Activated T-cell treated with anti-CD3 and anti-CD28 coated beads, Interleukin-2, amount 50 U/mL, for 4 hours (primary cell): ENCODE data around the gene SDK1. TPM values are rescaled to one million over a fixed set of nuclear protein-coding genes. Genes with fewer than 3 reads are reported as not detected.
A peak's percentile ranks its signal among the peaks of the same experiment; 100 is the strongest.

Experiments
- ATAC-seq, 2 donors: fragments of 200-7000 bp; cut with Tn5 transposase; one replicate each; pipeline ENCODE4 v1.10.0; 2021
- DNase-seq: peaks from one replicate; pipeline ENCODE4 v3.0.0-alpha.2; 2020
- H3K27me3 Mint-ChIP-seq: one replicate; pipeline ENCODE4 v1.8.0; 2021; ENCODE audit warnings: low read depth, mixed read lengths
- H3K36me3 Mint-ChIP-seq: one replicate; pipeline ENCODE4 v1.8.0; 2022; ENCODE audit warnings: mixed read lengths; ENCODE audit not compliant: insufficient read depth
- H3K4me1 Mint-ChIP-seq: one replicate; pipeline ENCODE4 v1.8.0; 2021; ENCODE audit warnings: low read depth, mixed read lengths
- H3K4me3 Mint-ChIP-seq: one replicate; pipeline ENCODE4 v1.8.0; 2021; ENCODE audit warnings: mild to moderate bottlenecking, moderate library complexity, mixed read lengths
- H3K9me3 Mint-ChIP-seq: one replicate; pipeline ENCODE4 v1.8.0; 2021; ENCODE audit warnings: mixed read lengths
- total RNA-seq, 3 donors: library from RNA; stranded (reverse); gene quantifications; one replicate each; pipeline ENCODE4 v1.2.1, GENCODE V29; 2021

Gene SDK1
- total RNA-seq, 3 donors from 2014 or later: 0.05 to 0.79 (median 0.40) TPM

DNA sequence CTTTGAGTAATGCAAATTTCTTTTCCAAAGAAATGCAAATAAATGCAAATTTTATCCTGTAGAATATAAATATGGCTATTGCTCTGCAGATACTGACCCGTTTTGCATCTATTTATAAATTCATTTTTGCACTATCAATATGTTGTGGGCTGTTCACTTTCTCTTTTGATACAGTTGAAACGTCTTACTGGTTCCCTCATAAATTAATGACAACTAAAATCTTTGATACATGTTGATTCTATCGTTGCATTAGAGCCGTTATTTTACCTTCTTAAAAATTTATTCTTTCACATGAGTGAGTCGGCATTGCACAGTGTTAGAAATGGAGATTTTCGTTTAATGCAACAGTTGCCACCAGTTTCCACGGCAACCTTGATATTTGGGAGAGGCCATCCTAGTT is 691.8 kb downstream of the SDK1 start:
- DNase-seq: no peak
- Mint-ChIP-seq H3K27me3 (no peaks in the 10 kb centered on the region), H3K9me3 (no peaks in the 10 kb centered on the region), H3K36me3 (no peaks in the 10 kb centered on the region), H3K4me3 (no peak overlapping the region), H3K4me1 (no peaks in the 10 kb centered on the region)
- ATAC-seq: no peak

DNA sequence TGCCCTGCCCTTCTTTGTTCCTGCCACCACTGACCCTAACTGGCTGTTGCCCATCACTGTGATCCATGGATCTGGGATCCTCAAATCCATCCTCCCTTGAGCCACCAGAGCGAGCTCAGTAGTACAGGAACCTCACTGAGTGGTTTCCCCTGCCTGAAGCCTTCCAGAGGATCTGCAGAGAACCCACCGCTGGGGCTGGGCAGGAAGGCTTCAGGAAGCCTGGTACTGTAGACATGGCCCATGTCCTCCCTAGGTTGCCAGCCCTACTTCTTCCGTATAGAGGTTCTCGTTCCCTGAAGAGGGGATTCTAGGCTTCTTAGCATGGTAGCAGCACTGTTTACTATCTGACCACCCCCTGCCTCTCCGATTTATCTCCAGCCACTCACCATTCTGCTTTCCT is 693.7 kb downstream of the SDK1 start:
- DNase-seq: no peak
- no peak for ATAC-seq
- Mint-ChIP-seq H3K4me1 (no peaks in the 10 kb centered on the region), H3K9me3 (no peaks in the 10 kb centered on the region), H3K36me3 (no peaks in the 10 kb centered on the region), H3K4me3 (no peak overlapping the region), H3K27me3 (no peaks in the 10 kb centered on the region)

DNA sequence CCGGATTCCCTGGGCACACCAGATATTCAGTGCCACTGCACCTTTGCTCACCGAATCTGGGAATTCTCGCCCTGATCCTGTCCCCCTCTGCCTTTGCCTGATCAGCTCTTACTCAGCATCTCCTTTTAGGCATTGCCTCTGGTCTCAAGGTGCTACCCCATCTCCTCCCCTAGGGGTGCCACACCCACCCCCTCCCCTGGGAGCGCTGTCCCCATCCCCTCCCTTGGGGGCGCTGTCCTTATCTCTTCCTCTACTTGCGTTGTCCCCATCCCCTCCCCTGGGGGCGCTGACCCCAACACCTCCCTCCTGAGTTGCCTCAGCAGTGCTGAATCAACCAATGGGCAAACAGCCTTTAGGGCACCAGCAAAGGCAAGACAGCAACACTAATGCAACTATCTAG is 694.1 kb downstream of the SDK1 start:
- Mint-ChIP-seq H3K9me3 (no peaks in the 10 kb centered on the region), H3K36me3 (no peaks in the 10 kb centered on the region), H3K4me3 (no peak overlapping the region), H3K27me3 (no peaks in the 10 kb centered on the region), H3K4me1 (no peaks in the 10 kb centered on the region)
- DNase-seq (no peak), ATAC-seq (peak in 1 of 2 donors; percentile 40)

DNA sequence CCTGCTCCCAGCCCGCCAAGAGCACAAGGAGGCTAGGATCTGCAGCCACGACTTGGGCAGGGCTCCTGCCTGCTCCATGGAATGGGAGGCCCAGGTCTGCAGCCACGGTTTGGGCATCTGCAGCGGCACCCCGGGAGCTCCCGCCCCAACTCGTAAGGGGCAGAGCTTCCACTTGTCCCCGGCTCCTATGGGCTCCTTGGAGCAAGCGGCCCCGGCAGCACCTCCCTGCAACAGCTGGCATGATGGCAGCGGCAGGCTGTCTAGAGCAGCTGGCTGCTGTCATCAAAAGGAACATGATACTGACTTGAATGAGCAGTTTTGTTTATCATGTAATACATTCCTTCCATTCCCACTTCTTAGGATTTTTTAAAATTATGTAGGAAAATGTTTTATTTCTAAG is 697.0 kb downstream of the SDK1 start:
- no peak for ATAC-seq
- Mint-ChIP-seq H3K36me3 (no peaks in the 10 kb centered on the region), H3K27me3 (peaks cover 3% of the 10 kb centered on the region), H3K4me1 (no peaks in the 10 kb centered on the region), H3K4me3 (no peak overlapping the region), H3K9me3 (no peaks in the 10 kb centered on the region)
- DNase-seq: no peak

DNA sequence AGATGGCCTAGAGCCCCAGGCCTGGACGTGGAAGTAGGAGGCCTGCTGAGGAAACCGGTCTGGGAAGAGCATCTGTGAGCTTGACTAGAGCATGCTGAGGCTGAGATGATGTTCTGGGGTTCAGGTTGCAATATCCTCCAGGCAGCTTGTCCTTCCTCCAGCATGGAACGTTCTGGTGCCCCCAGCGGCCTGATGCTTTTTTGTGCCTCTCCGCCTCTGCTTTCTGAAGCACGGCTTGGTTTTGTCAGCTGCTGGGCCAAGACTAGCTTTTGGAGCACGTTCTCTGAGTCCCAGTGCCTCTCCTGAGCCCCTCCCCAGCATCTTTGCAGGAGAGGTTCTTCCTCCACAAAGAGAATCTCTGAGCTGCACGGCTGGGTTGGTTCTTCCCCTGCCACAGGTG is 699.1 kb downstream of the SDK1 start:
- Mint-ChIP-seq H3K27me3 (peaks cover 6% of the 10 kb centered on the region), H3K9me3 (no peaks in the 10 kb centered on the region)

DNA sequence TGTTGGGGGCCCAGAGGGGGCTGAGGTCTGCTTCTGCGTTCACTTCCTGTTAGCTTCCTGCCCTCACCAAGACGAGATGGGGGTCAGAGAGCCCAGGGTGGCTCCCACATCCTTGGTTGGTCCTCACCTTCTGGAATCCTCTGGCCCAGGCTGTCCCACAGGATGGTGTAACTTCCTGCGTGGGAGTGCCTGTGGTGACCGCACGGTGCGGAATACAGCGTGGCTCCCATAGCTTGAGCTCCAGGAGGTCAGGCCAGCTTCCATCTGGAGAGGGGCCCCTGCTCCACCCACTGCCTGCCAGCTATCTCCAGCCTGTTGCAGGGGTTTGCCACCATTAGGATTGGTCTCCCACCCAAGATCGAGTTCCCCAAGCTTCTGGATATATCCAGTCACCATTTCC is 699.9 kb downstream of the SDK1 start:
- no peak overlapping the region for H3K4me3 Mint-ChIP-seq
- H3K36me3 Mint-ChIP-seq: no peaks in the 10 kb centered on the region
- ATAC-seq (no peak), DNase-seq (no peak)
- H3K27me3 Mint-ChIP-seq: peaks cover 8% of the 10 kb centered on the region
- no peaks in the 10 kb centered on the region for H3K9me3 Mint-ChIP-seq
- no peaks in the 10 kb centered on the region for H3K4me1 Mint-ChIP-seq

More for the DNA sequence above, 699.1 kb downstream of the SDK1 start:
- ATAC-seq: no peak
- Mint-ChIP-seq H3K4me1 (no peaks in the 10 kb centered on the region), H3K36me3 (no peaks in the 10 kb centered on the region), H3K4me3 (no peak overlapping the region)
- no peak for DNase-seq

DNA sequence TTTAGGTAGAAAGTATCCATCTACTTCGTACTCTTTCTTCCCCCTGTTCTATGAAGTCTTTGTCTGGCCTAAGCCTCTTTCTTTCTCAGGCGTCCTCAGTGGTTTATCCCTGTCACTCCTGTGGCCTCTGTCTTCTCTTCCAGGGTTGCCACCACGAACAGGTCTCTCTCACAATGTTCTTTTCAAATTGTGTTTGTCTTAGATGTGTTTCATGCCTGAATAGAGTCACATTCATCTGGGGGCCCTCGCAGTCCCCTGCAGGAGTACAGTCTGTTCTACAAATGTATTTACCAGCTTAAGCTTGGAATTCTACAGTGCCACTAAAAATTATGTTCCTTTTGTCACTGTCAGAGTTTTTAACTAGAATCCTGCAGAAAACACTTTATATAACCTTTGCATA is 700.7 kb downstream of the SDK1 start:
- no peak overlapping the region for H3K4me3 Mint-ChIP-seq
- no peaks in the 10 kb centered on the region for H3K9me3 Mint-ChIP-seq
- H3K4me1 Mint-ChIP-seq: no peaks in the 10 kb centered on the region
- peaks cover 8% of the 10 kb centered on the region for H3K27me3 Mint-ChIP-seq
- ATAC-seq (no peak), DNase-seq (no peak)
- no peaks in the 10 kb centered on the region for H3K36me3 Mint-ChIP-seq

DNA sequence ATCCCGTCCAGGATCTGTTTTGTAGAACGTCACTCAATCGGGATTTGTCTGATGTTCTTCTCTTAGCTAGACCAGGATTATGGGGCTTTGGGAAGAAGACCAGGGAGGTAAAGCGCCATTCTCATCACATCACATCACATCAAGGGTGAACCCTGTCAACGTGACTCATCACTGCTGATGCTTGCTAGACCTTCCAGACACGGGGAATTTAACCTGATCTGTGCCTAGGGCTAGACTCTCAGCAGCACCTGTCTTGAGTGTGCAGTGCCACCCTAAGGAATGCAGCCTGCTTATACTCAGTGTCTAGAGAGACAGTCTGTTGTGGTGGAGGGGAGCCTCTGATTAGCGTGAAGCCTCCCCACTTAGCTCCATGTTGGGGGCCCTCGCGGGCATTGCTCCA is 702.5 kb downstream of the SDK1 start:
- Mint-ChIP-seq H3K27me3 (peaks cover 11% of the 10 kb centered on the region), H3K4me1 (no peaks in the 10 kb centered on the region), H3K4me3 (no peak overlapping the region), H3K36me3 (no peaks in the 10 kb centered on the region), H3K9me3 (no peaks in the 10 kb centered on the region)
- ATAC-seq (no peak), DNase-seq (no peak)

DNA sequence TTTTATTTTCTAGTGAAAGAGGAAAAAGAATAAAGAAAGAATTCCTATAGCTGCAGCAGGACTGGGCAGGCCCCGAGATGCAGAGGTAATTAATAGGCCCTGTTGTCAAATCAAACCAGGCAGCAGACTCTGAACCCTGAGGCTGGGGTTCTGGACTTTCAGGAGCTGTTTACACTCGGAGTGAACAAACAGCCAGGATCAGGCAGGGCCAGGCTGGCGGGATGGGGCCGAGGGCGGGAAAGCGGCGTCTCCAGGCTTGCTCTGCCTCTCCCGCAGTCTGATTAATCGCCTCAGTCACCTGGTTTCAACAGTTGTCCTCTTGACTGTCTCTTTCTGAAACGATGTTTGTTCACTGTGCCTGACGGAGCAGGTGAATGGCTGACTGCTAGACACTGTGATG is 705.6 kb downstream of the SDK1 start:
- Mint-ChIP-seq H3K27me3 (peaks cover 13% of the 10 kb centered on the region), H3K4me3 (no peak overlapping the region)

DNA sequence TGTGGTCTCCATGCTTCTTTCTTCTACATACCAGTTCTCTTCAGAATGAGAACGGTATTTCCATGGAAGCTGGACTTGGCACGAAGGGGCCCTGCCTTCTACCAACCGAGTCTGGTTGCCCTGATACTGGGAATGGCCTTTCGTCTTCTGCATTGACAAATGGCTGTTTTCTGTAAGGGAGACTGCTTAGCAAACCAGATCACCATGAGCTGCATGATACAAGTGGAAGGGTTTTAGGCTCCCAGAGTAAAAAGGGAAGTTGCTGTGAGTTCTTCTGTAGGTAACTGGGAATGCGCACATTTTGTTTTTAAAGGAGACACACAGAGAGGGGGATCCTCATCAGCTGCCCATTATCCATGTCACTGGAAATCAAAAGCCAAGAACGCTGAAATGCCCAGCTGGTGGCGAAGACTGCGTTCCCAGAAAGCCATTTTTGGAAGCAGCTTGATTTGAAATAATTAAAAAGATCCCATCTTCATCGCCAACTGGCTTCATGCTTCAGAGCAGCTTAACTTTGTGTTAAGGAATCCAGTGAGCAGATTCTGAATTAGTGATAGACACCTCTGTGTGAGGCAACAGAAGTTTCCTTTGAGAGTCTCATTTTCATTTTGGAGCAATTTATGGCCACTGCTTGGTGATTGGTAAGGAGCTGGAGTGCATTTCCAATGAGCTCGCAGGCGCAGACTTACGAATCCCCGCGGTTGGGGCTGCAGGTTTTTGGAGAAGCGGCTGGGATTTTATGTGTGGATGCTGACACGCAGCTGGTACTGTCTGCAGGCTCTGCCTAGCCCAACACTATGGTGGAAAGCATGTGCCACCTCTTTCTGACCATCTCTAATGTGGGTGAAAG is 708.4 kb downstream of the SDK1 start:
- no peak for DNase-seq
- ATAC-seq: no peak
- Mint-ChIP-seq H3K4me3 (no peak overlapping the region), H3K27me3 (peaks cover 10% of the 10 kb centered on the region), H3K4me1 (no peaks in the 10 kb centered on the region), H3K9me3 (no peaks in the 10 kb centered on the region), H3K36me3 (no peaks in the 10 kb centered on the region)

More for the DNA sequence above, 705.6 kb downstream of the SDK1 start:
- ATAC-seq (no peak), DNase-seq (no peak)
- H3K4me1 Mint-ChIP-seq: no peaks in the 10 kb centered on the region
- H3K9me3 Mint-ChIP-seq: no peaks in the 10 kb centered on the region
- H3K36me3 Mint-ChIP-seq: no peaks in the 10 kb centered on the region

DNA sequence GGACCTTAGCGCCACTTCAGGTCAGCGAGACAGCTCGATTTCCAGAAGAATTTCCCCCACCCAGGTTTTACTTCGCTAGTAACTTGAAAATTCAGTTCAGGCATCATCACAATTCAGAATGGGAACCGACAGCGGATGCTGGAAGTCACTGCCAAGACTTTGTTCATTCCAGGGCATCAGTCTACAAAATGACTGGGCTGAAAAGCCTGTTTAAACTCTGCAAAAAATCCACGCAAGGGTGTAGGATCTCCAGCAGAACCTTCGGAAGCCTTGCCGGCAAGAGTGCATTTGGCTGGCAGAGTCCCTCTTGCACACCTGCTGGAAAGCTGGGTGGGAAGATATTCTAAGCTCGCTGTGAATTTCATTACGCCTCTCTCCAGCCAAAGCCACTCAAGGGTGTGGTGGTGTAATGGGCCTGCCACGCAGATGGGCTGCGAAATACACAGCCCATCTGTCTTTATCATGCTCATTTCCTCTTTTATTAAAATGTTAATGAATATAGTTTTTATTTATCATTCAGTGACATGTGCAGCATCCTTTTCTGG is 709.1 kb downstream of the SDK1 start:
- H3K27me3 Mint-ChIP-seq: peaks cover 10% of the 10 kb centered on the region

DNA sequence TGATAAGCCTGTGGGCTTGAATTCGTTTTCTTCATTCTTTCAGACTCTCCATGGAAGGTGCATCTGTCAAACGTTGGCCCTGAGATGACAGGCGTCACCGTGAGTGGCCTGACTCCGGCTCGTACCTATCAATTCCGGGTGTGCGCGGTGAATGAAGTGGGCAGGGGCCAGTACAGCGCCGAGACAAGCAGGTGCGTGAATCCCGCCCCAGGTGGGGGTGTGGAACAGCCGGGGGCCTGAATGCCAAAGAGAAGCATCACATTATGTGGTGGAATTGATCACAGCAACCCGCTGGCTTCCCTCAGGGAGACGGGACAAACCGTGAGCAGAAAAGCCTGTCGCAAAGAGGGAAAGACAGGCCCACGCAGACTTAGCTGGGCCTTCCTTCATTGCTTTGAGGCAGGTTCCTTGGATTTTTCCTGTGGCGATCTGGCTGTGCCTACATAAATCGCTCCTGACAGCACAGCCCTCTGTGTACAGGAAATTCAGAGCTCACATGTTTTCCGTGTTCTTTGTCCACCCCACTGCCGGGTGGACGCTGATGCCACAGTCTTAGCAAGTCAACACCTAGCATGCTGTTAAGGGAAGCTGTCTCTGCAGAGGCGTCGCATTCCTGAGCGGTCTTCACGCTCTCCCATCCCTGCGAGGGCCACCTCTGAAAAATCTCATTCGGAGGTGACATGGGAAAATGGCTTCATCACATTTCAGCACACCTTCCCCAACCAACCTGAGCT is 710.0 kb downstream of the SDK1 start:
- H3K4me3 Mint-ChIP-seq: no peak overlapping the region
- no peaks in the 10 kb centered on the region for H3K4me1 Mint-ChIP-seq
- H3K36me3 Mint-ChIP-seq: no peaks in the 10 kb centered on the region
- no peaks in the 10 kb centered on the region for H3K9me3 Mint-ChIP-seq
- ATAC-seq (no peak), DNase-seq (no peak)
- peaks cover 7% of the 10 kb centered on the region for H3K27me3 Mint-ChIP-seq

More for the DNA sequence above, 709.1 kb downstream of the SDK1 start:
- Mint-ChIP-seq H3K9me3 (no peaks in the 10 kb centered on the region), H3K4me1 (no peaks in the 10 kb centered on the region), H3K36me3 (no peaks in the 10 kb centered on the region), H3K4me3 (no peak overlapping the region)
- ATAC-seq (no peak), DNase-seq (no peak)

DNA sequence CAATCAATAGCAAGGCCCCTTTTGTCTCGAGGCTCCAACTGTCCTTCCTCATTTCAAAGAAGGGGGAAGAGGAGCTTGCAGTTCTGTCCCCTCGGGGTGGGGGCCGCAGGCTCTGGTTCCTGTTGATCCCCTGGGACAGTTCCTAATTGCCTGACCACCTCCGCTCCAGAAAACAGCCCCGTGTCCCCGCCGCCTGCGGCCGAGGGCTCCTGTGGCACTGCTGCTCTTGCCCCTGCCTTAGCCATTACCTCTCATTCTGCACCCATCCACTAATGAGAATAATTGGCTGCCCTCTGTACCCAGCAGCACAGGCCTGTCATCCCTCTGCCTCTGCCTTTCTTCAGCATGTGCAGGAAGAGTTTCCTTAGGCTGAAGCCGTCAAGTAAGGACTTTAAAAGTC is 712.7 kb downstream of the SDK1 start:
- ATAC-seq (no peak), DNase-seq (no peak)
- Mint-ChIP-seq H3K27me3 (peaks cover 4% of the 10 kb centered on the region), H3K4me3 (no peak overlapping the region), H3K36me3 (no peaks in the 10 kb centered on the region), H3K9me3 (peaks cover 8% of the 10 kb centered on the region), H3K4me1 (no peaks in the 10 kb centered on the region)

DNA sequence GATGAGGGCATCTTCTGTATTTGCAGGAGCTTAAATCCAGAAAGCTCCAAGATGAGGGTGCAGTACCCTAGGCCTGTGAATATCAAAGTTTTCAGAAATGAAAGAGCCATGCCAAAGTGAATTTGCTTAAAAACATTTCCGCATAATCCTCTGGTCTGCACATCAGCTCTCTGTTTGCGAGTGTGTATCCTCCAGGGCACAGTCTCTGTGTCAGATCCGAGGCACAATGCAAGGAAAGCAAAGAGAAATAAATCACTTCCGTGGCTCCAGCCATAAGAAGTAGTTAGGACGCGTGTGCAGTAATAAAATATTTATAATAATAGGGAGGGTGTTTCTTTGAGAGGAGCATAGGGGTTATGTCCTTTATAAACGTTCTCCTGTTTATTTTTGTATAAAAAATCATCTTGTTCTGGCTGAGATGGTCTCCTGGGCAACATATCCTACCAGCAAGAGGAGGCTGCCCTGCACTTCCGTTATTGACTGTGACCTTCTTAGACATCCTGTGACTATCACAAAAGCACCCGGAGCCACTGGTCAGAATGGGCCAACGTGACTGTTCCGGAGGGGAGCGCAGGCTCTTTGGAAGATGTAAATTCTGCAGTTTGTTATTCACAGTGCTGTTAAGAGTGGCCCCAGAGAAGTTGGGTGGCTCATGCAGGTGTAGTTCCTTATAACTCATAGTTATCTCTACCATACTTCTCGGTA is 713.4 kb downstream of the SDK1 start:
- no peak for ATAC-seq
- Mint-ChIP-seq H3K9me3 (peaks cover 8% of the 10 kb centered on the region), H3K4me1 (no peaks in the 10 kb centered on the region), H3K27me3 (peaks cover 4% of the 10 kb centered on the region), H3K4me3 (no peak overlapping the region), H3K36me3 (no peaks in the 10 kb centered on the region)
- no peak for DNase-seq
